Cardiac muscle cell (in vitro differentiated cells and primary cell): Measurements from ENCODE around the gene ZC3H13. TPM values are rescaled to one million over a fixed set of nuclear protein-coding genes. Genes with fewer than 3 reads are reported as not detected.

Source experiments
- DNase-seq, 2 donors: peaks; one replicate each; pipeline versions ENCODE4 v3.0.0 to v3.0.0-alpha.2; 2010 to 2017; ENCODE audit warnings: low read depth in 1 of 2, low spot score in 1 of 2
- H3K27ac ChIP-seq: fragments of 200-600 bp; sonication (generic); 2 replicates; pipeline ENCODE4 v1.5.1; 2016
- H3K27me3 ChIP-seq: fragments of 200-600 bp; sonication (generic); 2 replicates; pipeline ENCODE4 v1.6.0; 2016; ENCODE audit warnings: control low read depth
- H3K36me3 ChIP-seq: fragments of 200-600 bp; sonication (generic); 2 replicates; pipeline ENCODE4 v1.5.1; 2016; ENCODE audit warnings: control low read depth
- H3K4me1 ChIP-seq: fragments of 200-600 bp; sonication (generic); 2 replicates; pipeline ENCODE4 v1.8.1; 2017; ENCODE audit warnings: low read depth, mild to moderate bottlenecking, mixed run types
- H3K4me3 ChIP-seq: fragments of 200-600 bp; sonication (generic); 2 replicates; pipeline ENCODE4 v1.5.1; 2016; ENCODE audit warnings: mild to moderate bottlenecking
- H3K9me3 ChIP-seq: fragments of 200-600 bp; sonication (generic); 2 replicates; pipeline ENCODE4 v1.5.1; 2017; ENCODE audit warnings: low read depth, mild to moderate bottlenecking, control low read depth
- polyA plus RNA-seq: library from polyadenylated mRNA; unstranded; fragments of >200 nt; fragmentation: Nextera tagmentation; extraction: Ambion mirVana; gene quantifications from 2 replicates; pipeline ENCODE4 v1.2.1, GENCODE V29; 2016
- total RNA-seq: library from RNA; depleted of rRNA; stranded (reverse); fragments of >200 nt; gene quantifications from 2 replicates; pipeline ENCODE4 v1.2.3, GENCODE V29; 2016
- TF ChIP-seq, protein P1 (sequence below): IDR thresholded peaks from 2 replicates; pipeline ENCODE4 v1.5.1; 2012; ENCODE audit warnings: low read depth, mild to moderate bottlenecking, low read length

The ZC3H13 gene
- total and polyA plus RNA-seq, 2 experiments from 2014 or later: 20.0 to 55.2 TPM

DNA sequence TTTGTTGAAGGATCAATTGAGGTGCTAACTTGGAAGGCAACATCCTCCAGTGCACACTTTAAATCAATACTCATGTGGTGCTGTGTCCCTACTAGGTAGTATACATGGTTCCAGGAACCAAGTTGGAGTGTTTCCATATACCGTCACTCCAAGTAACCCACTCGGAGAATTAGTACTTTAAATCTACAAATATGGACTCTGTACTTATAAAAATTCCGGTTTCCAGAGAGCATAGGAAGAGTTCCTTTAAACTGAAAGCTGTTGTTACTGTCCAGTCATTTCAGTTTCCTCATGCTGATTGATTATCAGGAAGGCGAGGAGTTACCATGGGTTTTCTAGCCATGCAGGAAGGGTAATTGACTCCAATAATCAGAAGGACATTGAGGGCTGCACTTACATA, 45.1 kb upstream of the ZC3H13 start:
- Histone ChIP-seq H3K27ac (no peak overlapping the region), H3K4me3 (no peak overlapping the region), H3K4me1 (peaks cover 7% of the 10 kb centered on the region), H3K36me3 (no peaks in the 10 kb centered on the region), H3K9me3 (no peaks in the 10 kb centered on the region), H3K27me3 (no peaks in the 10 kb centered on the region)
- no peak for DNase-seq
- TF ChIP-seq, protein P1, sequence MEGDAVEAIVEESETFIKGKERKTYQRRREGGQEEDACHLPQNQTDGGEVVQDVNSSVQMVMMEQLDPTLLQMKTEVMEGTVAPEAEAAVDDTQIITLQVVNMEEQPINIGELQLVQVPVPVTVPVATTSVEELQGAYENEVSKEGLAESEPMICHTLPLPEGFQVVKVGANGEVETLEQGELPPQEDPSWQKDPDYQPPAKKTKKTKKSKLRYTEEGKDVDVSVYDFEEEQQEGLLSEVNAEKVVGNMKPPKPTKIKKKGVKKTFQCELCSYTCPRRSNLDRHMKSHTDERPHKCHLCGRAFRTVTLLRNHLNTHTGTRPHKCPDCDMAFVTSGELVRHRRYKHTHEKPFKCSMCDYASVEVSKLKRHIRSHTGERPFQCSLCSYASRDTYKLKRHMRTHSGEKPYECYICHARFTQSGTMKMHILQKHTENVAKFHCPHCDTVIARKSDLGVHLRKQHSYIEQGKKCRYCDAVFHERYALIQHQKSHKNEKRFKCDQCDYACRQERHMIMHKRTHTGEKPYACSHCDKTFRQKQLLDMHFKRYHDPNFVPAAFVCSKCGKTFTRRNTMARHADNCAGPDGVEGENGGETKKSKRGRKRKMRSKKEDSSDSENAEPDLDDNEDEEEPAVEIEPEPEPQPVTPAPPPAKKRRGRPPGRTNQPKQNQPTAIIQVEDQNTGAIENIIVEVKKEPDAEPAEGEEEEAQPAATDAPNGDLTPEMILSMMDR: no peak

DNA sequence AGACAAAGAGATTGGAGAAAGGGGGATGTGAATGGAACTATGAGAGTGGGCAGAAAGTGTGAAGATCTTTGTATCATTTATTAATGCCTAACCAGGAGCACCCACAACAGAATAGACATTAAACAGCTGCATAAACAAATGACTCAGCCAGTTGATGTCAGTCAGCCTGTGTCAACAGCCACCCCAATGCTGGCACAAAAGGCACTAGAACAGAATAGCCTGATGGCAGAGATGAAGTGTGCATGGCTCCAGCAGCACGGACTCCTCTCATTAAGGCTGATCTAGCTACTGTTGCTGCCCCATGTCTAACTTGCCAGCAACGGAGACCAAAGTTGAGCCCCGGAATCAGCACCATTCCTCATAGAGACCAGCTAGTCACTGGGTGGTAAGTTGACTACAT, 44.5 kb upstream of the ZC3H13 start:
- H3K9me3 ChIP-seq: no peaks in the 10 kb centered on the region
- H3K4me3 ChIP-seq: no peak overlapping the region
- H3K4me1 ChIP-seq: peaks cover 7% of the 10 kb centered on the region
- no peak for DNase-seq
- no peaks in the 10 kb centered on the region for H3K36me3 ChIP-seq
- H3K27me3 ChIP-seq: no peaks in the 10 kb centered on the region
- H3K27ac ChIP-seq: no peak overlapping the region
- TF ChIP-seq, protein P1: no peak

DNA sequence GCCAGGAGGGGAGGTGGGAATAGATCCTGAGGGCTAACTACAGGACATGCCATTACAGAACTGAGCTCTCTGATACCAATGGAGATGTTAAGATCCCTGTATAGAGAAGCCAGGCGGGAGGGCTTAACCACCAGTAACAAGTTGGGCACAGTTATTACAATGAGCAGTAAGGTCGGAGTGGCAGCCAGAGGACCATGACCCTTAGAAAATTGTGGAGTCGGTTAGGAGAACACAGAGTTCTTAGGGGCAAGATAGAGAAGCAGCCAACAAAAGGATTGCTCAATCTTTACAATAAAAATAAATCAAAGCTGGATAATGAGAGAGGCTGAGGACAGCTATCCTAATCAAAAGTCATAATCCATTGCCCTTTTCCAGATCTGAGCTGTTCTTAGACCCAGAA, 41.9 kb upstream of the ZC3H13 start:
- no peaks in the 10 kb centered on the region for H3K36me3 ChIP-seq

DNA sequence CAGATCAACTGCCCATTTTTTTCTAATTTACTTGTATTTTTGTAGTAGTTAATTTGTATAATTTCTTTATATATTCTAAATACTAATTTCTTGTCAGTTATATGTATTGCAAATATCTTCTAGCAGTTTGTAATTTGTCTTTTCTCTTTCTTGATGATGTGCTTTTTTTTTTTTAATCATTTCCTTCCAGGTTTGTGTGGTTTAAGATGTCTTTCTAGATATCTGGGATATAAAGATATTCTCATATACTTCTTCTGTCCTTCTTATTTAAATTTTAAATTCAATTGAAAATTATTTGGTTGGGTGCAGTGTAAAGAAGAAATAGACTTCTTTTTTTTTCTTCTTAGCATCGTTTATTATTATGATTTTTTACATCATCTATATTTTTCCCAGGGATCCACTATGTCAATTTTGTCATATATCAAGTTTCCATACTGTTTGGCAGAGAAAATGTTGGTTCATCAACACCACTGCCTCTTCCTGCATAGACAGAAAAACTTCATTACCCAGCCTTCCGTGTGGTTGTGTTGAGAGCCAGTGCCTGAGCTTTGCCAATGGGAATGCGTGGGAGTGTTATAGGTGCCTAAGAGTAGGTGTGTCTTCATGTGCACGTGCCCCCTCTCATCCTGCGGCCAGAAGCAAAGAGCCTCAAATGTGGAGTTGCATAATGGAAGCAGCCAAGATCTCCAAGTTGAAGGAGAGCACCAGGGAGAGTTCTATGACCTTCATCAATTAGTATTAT, 36.4 kb upstream of the ZC3H13 start:
- Histone ChIP-seq H3K36me3 (no peaks in the 10 kb centered on the region), H3K4me3 (no peak overlapping the region), H3K4me1 (no peaks in the 10 kb centered on the region), H3K27ac (no peak overlapping the region), H3K9me3 (no peaks in the 10 kb centered on the region), H3K27me3 (no peaks in the 10 kb centered on the region)
- TF ChIP-seq, protein P1: no peak
- no peak for DNase-seq

More for the DNA sequence above, 41.9 kb upstream of the ZC3H13 start:
- H3K9me3 ChIP-seq: no peaks in the 10 kb centered on the region
- TF ChIP-seq, protein P1: no peak
- DNase-seq: no peak
- H3K4me3 ChIP-seq: no peak overlapping the region
- H3K27ac ChIP-seq: no peak overlapping the region
- no peaks in the 10 kb centered on the region for H3K4me1 ChIP-seq
- H3K27me3 ChIP-seq: no peaks in the 10 kb centered on the region

DNA sequence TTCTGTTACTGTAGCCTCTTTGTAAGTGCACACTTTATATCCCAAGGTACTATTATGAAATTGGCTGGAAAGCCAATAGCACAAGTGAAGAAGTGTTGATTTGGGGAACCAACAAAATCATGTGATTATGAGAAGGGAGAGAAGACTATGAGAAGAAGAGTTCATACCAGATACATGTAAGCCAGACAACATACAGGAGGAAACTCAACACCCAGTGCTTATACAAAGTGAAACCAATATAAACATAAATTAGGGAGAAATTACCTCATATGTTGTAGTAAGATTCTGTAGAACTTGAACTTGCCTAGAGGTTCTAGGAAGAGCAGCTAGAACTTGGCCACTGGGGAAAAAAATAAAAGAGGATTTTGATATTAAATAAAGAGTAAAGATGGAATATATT, 34.9 kb upstream of the ZC3H13 start:
- no peak for DNase-seq
- Histone ChIP-seq H3K4me1 (no peaks in the 10 kb centered on the region), H3K27ac (no peak overlapping the region), H3K9me3 (no peaks in the 10 kb centered on the region), H3K36me3 (no peaks in the 10 kb centered on the region), H3K27me3 (no peaks in the 10 kb centered on the region), H3K4me3 (no peak overlapping the region)
- TF ChIP-seq, protein P1: no peak
